KG1 (cell line): ENCODE data around the gene GTF2A1L.
"Not testable (repeated sequence)": the region's sequence is repeated elsewhere in the genome, so short reads cannot be mapped to it uniquely, and the experiment has no call there.

Experiments
- DNase-seq: peaks from one replicate; lab custom pipeline; 2025; lab: John Stamatoyannopoulos, UW

GTF2A1L gene

GRCh38 chr2:48607307-48608014 lies 10.2 kb upstream of the GTF2A1L start:
- DNase-seq: no peak

- no peak for DNase-seq
These were observed 4.4 kb upstream of the GTF2A1L start for GRCh38 chr2:48613211-48613610.

- not testable (repeated sequence) for DNase-seq
These were observed 3.1 kb upstream of the GTF2A1L start for GRCh38 chr2:48614581-48614980.

- no peak for DNase-seq
These were observed 1.9 kb downstream of the GTF2A1L start for GRCh38 chr2:48619526-48619925.

DNA sequence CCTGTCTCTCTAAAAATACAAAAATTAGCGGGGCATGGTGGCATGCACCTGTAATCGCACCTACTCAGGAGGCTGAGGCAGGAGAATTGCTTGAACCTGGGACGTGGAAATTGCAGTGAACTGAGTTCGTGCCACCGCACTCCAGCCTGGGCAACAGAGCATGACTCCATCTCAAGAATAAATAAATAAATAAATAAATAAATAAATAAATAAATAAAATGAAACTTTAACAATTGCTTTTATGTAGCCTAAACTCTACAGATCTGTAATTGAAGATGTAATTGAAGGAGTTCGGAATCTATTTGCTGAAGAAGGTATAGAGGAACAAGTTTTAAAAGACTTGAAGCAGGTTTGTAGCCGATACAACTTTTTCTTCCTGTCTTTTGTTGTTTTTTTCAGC lies 2.9 kb downstream of the GTF2A1L start:
- no peak for DNase-seq

DNA sequence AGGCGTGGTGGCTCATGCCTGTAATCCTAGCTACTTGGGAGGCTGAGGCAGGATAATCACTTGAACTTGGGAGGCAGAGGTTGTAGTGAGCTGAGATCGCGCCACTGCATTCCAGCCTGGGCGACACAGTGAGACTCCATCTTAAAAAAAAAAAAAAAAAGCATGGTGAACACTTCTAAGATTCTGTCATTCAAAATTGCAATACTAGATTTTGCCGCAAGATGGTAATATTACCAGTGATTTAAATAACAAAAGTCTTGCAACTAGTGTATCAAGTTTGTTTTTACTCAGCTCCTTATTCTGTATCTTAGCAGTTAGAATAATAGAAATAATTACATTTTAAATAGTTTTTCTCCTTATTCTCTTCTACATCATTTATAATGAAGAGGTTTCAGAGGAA lies 5.0 kb downstream of the GTF2A1L start:
- not testable (repeated sequence) for DNase-seq

GRCh38 chr2:48624696-48625095 lies 7.0 kb downstream of the GTF2A1L start:
- no peak for DNase-seq

- DNase-seq: no peak
These were observed 8.4 kb downstream of the GTF2A1L start for GRCh38 chr2:48626047-48626446.

- DNase-seq: no peak
These were observed 15.5 kb downstream of the GTF2A1L start for GRCh38 chr2:48633143-48633542.

DNA sequence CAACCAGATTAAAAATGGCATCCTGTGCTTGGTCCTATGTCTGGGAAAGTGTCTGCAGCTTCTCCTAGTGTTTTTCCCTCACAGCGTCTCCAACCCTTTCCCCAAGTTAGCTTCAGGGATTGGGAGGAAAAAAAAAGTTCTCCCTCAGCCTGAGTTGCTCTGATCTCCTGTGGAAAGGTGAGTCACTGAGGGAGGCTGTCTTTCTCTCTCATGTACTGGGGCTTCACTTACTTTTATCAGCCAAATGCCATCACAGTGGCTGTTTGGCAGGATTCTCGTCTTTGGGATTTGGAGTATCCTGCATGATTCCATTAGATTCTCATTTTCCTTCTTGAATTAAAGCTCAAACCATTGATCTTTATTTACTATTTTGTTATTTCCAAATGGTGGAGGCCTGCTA lies 18.1 kb downstream of the GTF2A1L start:
- no peak for DNase-seq

DNA sequence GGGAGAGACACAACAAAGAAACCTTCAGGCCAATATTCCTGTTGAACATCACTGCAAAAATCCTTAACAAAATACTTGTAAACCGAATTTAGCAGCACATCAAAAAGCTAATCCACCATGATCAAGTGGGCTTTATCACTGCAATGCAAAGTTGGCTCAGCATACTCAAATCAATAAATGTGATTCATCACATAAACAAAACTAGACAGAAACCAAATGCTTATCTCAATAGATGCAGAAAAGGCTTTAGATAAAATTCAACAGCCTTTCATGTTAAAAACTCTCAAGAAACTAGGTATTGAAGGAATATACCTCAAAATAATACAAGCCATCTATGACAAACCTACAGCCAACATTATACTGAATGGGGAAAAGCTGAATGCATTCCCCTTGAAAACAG lies 20.6 kb downstream of the GTF2A1L start:
- DNase-seq: no peak

DNA sequence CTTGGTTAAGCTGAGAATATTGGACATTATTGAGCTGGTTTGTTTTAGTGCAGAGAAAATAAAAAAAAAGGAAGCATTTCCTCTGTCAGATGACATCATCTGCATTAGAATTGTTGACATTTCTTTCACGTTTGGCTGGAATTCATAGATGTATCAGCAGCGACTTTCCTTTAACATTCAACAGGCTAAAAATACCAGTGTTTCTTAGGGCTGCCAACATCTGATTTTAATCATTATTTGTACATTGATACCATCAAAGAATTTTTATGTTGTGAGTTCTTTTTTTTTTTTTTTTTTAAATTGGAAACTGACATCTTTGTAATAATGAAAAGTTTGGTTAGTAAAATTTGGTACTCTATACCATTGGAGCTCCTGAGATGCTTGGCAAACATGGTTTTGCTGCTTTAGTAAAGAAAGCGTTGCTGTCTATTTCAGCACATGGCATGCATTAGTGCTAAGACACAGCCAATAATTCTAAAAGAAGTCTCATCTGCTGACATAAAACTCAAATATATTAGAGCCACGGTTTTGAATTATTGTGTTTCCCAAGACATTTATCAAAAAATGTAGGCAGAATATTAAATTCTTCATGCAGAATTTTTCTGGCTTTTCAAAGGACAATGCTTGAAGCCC lies 33.6 kb downstream of the GTF2A1L start:
- DNase-seq: no peak

GRCh38 chr2:48668992-48669391 lies 51.3 kb downstream of the GTF2A1L start:
- DNase-seq: no peak

GRCh38 chr2:48673581-48673980 lies 55.9 kb downstream of the GTF2A1L start:
- no peak for DNase-seq

- DNase-seq: no peak
These were observed 57.3 kb downstream of the GTF2A1L start for GRCh38 chr2:48674933-48675332.

- DNase-seq: no peak
These were observed 59.8 kb downstream of the GTF2A1L start for GRCh38 chr2:48677450-48677849.

GRCh38 chr2:48685126-48685525 lies 67.5 kb downstream of the GTF2A1L start:
- DNase-seq: no peak

- DNase-seq: no peak
These were observed 74.5 kb downstream of the GTF2A1L start for GRCh38 chr2:48691935-48692691.

GRCh38 chr2:48693066-48693465 lies 75.4 kb downstream of the GTF2A1L start:
- DNase-seq: no peak

DNA sequence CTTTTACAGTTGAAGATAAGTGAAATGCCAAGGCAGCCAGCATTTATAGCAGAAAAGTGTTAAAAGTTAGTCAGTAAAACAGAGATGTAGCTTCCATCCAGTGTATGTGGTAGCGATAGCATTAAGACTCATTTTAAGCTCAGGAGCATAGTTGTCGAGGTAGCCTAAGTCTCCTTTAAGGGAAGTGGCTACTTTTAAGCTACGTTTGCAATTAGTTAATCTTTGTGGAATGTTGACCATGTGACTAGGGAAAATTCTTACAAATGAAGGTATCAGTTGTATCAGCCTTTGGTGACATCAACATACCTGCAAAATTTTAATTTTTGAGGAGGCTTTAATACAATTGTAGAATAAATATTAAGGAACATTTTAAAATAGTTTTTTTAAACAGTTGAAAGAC lies 76.0 kb downstream of the GTF2A1L start:
- DNase-seq: no peak

- no peak for DNase-seq
These were observed 76.5 kb downstream of the GTF2A1L start for GRCh38 chr2:48694149-48694548.

- no peak for DNase-seq
These were observed 78.3 kb downstream of the GTF2A1L start for GRCh38 chr2:48695991-48696390.

DNA sequence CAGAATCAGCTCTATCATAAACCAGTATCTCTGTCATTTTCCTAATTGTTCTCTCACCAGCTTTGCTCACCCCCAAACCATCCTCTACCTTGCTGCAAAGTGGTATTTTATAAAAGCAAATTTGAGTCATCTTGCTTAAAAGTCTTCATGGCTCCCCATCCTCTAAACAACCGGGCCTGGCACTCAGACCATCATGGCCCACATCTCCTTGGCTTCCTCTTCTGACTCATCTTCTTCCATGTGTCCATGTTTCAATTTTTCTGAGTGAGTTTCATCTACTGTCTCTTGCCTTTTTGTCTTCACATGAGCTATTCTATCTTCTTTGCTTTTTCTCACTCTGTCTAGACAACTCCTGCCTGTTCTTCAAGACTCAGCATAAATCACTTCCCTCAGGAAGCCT lies 79.2 kb downstream of the GTF2A1L start:
- no peak for DNase-seq
